HepG2 (cell line): ENCODE data around the gene RALB. TPM values are rescaled to one million over a fixed set of nuclear protein-coding genes. Genes with fewer than 3 reads are reported as not detected.

Source experiments
- ADNP ChIP-seq: sonication (generic); formaldehyde crosslinking; IDR thresholded peaks from 2 replicates; pipeline ENCODE4 v1.4.0; 2020; ENCODE audit warnings: missing genetic modification reagents
- HHEX ChIP-seq: IDR thresholded peaks from 2 replicates; pipeline ENCODE4 v1.6.1; 2016; ENCODE audit warnings: control low read depth
- KDM5B ChIP-seq: sonication (generic); formaldehyde crosslinking; IDR thresholded peaks from 2 replicates; pipeline ENCODE4 v1.4.0; 2020; ENCODE audit warnings: missing genetic modification reagents, mild to moderate bottlenecking, borderline replicate concordance
- MLXIP ChIP-seq: sonication (generic); formaldehyde crosslinking; IDR thresholded peaks from 2 replicates; pipeline ENCODE4 v1.9.0; 2021; ENCODE audit warnings: missing genetic modification reagents, borderline replicate concordance
- NRL ChIP-seq: sonication (generic); formaldehyde crosslinking; IDR thresholded peaks from 2 replicates; pipeline ENCODE4 v1.5.0; 2020; ENCODE audit warnings: missing genetic modification reagents, mild to moderate bottlenecking, moderate library complexity, borderline replicate concordance
- SMAD1 ChIP-seq: sonication (generic); formaldehyde crosslinking; IDR thresholded peaks from 2 replicates; pipeline ENCODE4 v1.4.0; 2020; ENCODE audit warnings: missing genetic modification reagents, low read depth, mild to moderate bottlenecking, borderline replicate concordance
- USF2 ChIP-seq, 2 experiments: sonication (generic) in 1 of 2; formaldehyde crosslinking in 1 of 2; IDR thresholded peaks; 2 replicates each; pipeline versions ENCODE4 v1.5.1 to v1.6.1; 2011 to 2020; ENCODE audit warnings: borderline replicate concordance in 1 of 2, low read depth in 1 of 2, low read length in 1 of 2, mild to moderate bottlenecking in 1 of 2, missing genetic modification reagents in 1 of 2, moderate library complexity in 1 of 2
- ZBTB43 ChIP-seq: sonication (generic); formaldehyde crosslinking; conservative IDR thresholded peaks from 2 replicates; pipeline ENCODE4 v1.4.0; 2020; ENCODE audit warnings: missing genetic modification reagents
- ZNF263 ChIP-seq: sonication (generic); formaldehyde crosslinking; IDR thresholded peaks from 2 replicates; pipeline ENCODE4 v1.4.0; 2020; ENCODE audit warnings: missing genetic modification reagents
- ZNF451 ChIP-seq: sonication (generic); formaldehyde crosslinking; IDR thresholded peaks from 2 replicates; pipeline ENCODE4 v1.5.0; 2020; ENCODE audit warnings: mild to moderate bottlenecking, missing genetic modification reagents
- ZNF564 ChIP-seq: sonication (generic); formaldehyde crosslinking; IDR thresholded peaks from 2 replicates; pipeline ENCODE4 v1.8.1; 2023; ENCODE audit warnings: mild to moderate bottlenecking, missing genetic modification reagents
- ZNF652 ChIP-seq: IDR thresholded peaks from 2 replicates; pipeline ENCODE4 v1.6.1; 2016; ENCODE audit warnings: low read depth, borderline replicate concordance
- ZNF800 ChIP-seq: sonication (generic); formaldehyde crosslinking; IDR thresholded peaks from 2 replicates; pipeline ENCODE4 v1.4.0; 2020; ENCODE audit warnings: missing genetic modification reagents
- polyA plus RNA-seq, 8 experiments: library from polyadenylated mRNA; depleted of rRNA in 3 of 8; stranded (reverse) in 7 of 8; unstranded in 1 of 8; fragments of >200 nt; fragmentation: Illumina TruSeq in 4 of 8; extraction: Trizol in 4 of 8; gene quantifications; 2 replicates each; pipeline versions ENCODE4 v1.2.1 to v1.2.3, GENCODE V29; 2011 to 2016; ENCODE audit warnings: low read depth in 4 of 8, missing spikeins in 1 of 8, mixed read lengths in 1 of 8; ENCODE audit not compliant: insufficient read depth in 1 of 8
- total RNA-seq, 5 experiments: library from RNA; depleted of rRNA; stranded (reverse); fragments of >200 nt; fragmentation: Illumina TruSeq; extraction: Trizol; gene quantifications; 2 replicates each; pipeline ENCODE4 v1.2.3, GENCODE V29; 2016; ENCODE audit warnings: low read depth in 1 of 5
- TF ChIP-seq, protein P1 (sequence below): sonication (generic); formaldehyde crosslinking; IDR thresholded peaks from 2 replicates; pipeline ENCODE4 v1.5.0; 2020; ENCODE audit warnings: mild to moderate bottlenecking, missing genetic modification reagents

Gene RALB
- total and polyA plus RNA-seq, 2 of the 13 experiments (the other 11 are each of a cell fraction or from before 2014, with no cell fraction given): 37.8 to 43.2 TPM

DNA sequence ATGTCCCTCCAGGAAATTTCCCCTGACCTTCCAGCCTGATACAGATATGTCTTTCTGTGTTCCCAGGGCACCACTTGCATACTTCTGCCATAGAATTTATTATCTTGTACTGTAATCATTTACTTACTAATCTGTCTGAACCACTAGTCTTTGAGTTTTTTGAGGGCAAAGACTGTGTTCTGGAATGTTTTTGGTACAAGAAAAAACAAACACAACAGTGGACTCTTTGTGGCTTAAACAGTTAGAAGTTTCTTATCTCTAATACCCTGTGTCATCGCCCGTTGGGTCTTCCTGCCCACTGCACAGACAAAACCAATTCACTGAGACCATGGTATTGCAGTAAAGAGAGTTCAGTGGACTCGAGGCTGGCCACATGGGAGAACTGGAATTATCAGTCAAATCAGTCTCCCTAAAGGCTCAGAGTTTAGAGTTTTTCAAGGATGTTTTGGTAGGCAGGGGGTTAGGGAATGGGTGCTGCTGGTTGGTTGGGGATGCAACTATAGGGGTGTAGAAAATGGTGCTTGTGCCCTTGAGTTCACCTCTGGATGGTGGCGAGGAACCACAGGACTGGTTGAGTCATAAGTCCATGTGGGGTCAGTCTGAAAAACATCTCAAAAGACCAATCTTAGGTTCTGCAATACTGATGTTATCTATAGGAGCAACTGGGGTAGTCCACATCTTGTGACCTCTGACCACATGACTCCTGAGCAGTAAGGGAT lies 20.3 kb downstream of the RALB start (continued):
- no peak for TF ChIP-seq SMAD1 (CRISPR knock-in tag)
- 0 out of 2 replicates have a peak, but pooled peaks have one; percentile 24 for TF ChIP-seq MLXIP
- TF ChIP-seq KDM5B: no peak
- TF ChIP-seq ZBTB43 (CRISPR knock-in tag): peak; percentile 53; the same call in 1 of the 2 replicates
- no peak for TF ChIP-seq NRL
- no peak for TF ChIP-seq ZNF800 (CRISPR knock-in tag)
- TF ChIP-seq, protein P1, sequence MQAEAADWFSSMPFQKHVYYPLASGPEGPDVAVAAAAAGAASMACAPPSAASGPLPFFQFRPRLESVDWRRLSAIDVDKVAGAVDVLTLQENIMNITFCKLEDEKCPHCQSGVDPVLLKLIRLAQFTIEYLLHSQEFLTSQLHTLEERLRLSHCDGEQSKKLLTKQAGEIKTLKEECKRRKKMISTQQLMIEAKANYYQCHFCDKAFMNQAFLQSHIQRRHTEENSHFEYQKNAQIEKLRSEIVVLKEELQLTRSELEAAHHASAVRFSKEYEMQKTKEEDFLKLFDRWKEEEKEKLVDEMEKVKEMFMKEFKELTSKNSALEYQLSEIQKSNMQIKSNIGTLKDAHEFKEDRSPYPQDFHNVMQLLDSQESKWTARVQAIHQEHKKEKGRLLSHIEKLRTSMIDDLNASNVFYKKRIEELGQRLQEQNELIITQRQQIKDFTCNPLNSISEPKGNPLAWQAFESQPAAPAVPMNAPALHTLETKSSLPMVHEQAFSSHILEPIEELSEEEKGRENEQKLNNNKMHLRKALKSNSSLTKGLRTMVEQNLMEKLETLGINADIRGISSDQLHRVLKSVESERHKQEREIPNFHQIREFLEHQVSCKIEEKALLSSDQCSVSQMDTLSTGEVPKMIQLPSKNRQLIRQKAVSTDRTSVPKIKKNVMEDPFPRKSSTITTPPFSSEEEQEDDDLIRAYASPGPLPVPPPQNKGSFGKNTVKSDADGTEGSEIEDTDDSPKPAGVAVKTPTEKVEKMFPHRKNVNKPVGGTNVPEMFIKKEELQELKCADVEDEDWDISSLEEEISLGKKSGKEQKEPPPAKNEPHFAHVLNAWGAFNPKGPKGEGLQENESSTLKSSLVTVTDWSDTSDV: no peak
- TF ChIP-seq ADNP (CRISPR knock-in tag): no peak
- 0 out of 2 replicates have a peak, but pooled peaks have one; percentile 54 for TF ChIP-seq HHEX (CRISPR knock-in tag)
- 0 out of 2 replicates have a peak, but pooled peaks have one; percentile 20 for TF ChIP-seq ZNF263
- no peak for TF ChIP-seq USF2 (IDR thresholded peaks at IDR 0.05; ENCODE audit: low read depth, low read length)
- 0 out of 2 replicates have a peak, but pooled peaks have one; percentile 29 for TF ChIP-seq USF2 (CRISPR knock-in tag; IDR thresholded peaks at IDR 0.05; ENCODE audit: borderline replicate concordance)
- no peak for TF ChIP-seq ZNF652 (CRISPR knock-in tag)
- TF ChIP-seq ZNF451 (CRISPR knock-in tag): no peak
- 0 out of 2 replicates have a peak, but pooled peaks have one; percentile 46 for TF ChIP-seq ZNF564 (CRISPR knock-in tag)
